ENCODE data around the gene COPG1. TPM values are rescaled to one million over a fixed set of nuclear protein-coding genes. Genes with fewer than 3 reads are reported as not detected.

The COPG1 gene
- total RNA-seq, 1 donor from 2014 or later: 267 TPM

GRCh38 chr3:129320261-129320660 lies 70.9 kb downstream of the COPG1 start:
- H3K9me3 ChIP-seq (ENCODE audit: insufficient read depth, low read depth, low read length): no peaks in the 10 kb centered on the region
- H3K4me3 Mint-ChIP-seq (ENCODE audit: unreplicated experiment): no peak overlapping the region

GRCh38 chr3:129320825-129321487 lies 71.5 kb downstream of the COPG1 start:
- Mint-ChIP-seq H3K9me3 (ENCODE audit: unreplicated experiment) (no peaks in the 10 kb centered on the region), H3K4me3 (ENCODE audit: unreplicated experiment) (no peak overlapping the region), H3K27ac (ENCODE audit: unreplicated experiment) (no peak overlapping the region), H3K36me3 (ENCODE audit: low read depth, unreplicated experiment) (peaks cover 8% of the 10 kb centered on the region), H3K27me3 (ENCODE audit: low read depth, unreplicated experiment) (peaks cover under 1% of the 10 kb centered on the region), H3K4me1 (ENCODE audit: low read depth, unreplicated experiment) (no peaks in the 10 kb centered on the region)
- H3K9ac ChIP-seq (ENCODE audit: low read length): no peak overlapping the region
- H3K4me3 ChIP-seq (ENCODE audit: insufficient read depth, low read depth, low read length): no peak overlapping the region
- H3K27me3 ChIP-seq (ENCODE audit: insufficient read depth, low read length): no peaks in the 10 kb centered on the region
- DNase-seq (ENCODE audit: low read depth) (no peak), FAIRE-seq (peak; percentile 23)
- no peak overlapping the region for H3K27ac ChIP-seq (ENCODE audit: low read depth, low read length)
- peaks cover 5% of the 10 kb centered on the region for H3K4me1 ChIP-seq (ENCODE audit: insufficient read depth, low read length)
- no peaks in the 10 kb centered on the region for H3K79me2 ChIP-seq (ENCODE audit: insufficient read depth, low read length)
- H3K4me2 ChIP-seq (ENCODE audit: low read length): no peak overlapping the region
- H3K9me3 ChIP-seq (ENCODE audit: insufficient read depth, low read depth, low read length): no peaks in the 10 kb centered on the region
- no peak for TF ChIP-seq EZH2 (IDR thresholded peaks at IDR 0.05; ENCODE audit: insufficient read depth, low read length)
- no peak overlapping the region for H2AFZ ChIP-seq (ENCODE audit: low read depth, low read length)
- H3K36me3 ChIP-seq (ENCODE audit: insufficient read depth, low read length): no peaks in the 10 kb centered on the region
- H4K20me1 ChIP-seq (ENCODE audit: insufficient read depth, low read length): peaks cover 6% of the 10 kb centered on the region

More at GRCh38 chr3:129320261-129320660, 70.9 kb downstream of the COPG1 start:
- Histone ChIP-seq H4K20me1 (ENCODE audit: insufficient read depth, low read length) (peaks cover 6% of the 10 kb centered on the region), H3K79me2 (ENCODE audit: insufficient read depth, low read length) (peaks cover 4% of the 10 kb centered on the region), H3K27me3 (ENCODE audit: insufficient read depth, low read length) (no peaks in the 10 kb centered on the region), H3K36me3 (ENCODE audit: insufficient read depth, low read length) (no peaks in the 10 kb centered on the region), H2AFZ (ENCODE audit: low read depth, low read length) (no peak overlapping the region), H3K9ac (ENCODE audit: low read length) (no peak overlapping the region), H3K4me1 (ENCODE audit: insufficient read depth, low read length) (peaks cover 5% of the 10 kb centered on the region), H3K4me2 (ENCODE audit: low read length) (no peak overlapping the region), H3K27ac (ENCODE audit: low read depth, low read length) (no peak overlapping the region), H3K4me3 (ENCODE audit: insufficient read depth, low read depth, low read length) (no peak overlapping the region)
- Mint-ChIP-seq H3K4me1 (ENCODE audit: low read depth, unreplicated experiment) (no peaks in the 10 kb centered on the region), H3K9me3 (ENCODE audit: unreplicated experiment) (no peaks in the 10 kb centered on the region), H3K36me3 (ENCODE audit: low read depth, unreplicated experiment) (peaks cover 8% of the 10 kb centered on the region), H3K27ac (ENCODE audit: unreplicated experiment) (no peak overlapping the region), H3K27me3 (ENCODE audit: low read depth, unreplicated experiment) (no peaks in the 10 kb centered on the region)
- TF ChIP-seq EZH2 (IDR thresholded peaks at IDR 0.05; ENCODE audit: insufficient read depth, low read length): no peak
- TF ChIP-seq, protein P1, sequence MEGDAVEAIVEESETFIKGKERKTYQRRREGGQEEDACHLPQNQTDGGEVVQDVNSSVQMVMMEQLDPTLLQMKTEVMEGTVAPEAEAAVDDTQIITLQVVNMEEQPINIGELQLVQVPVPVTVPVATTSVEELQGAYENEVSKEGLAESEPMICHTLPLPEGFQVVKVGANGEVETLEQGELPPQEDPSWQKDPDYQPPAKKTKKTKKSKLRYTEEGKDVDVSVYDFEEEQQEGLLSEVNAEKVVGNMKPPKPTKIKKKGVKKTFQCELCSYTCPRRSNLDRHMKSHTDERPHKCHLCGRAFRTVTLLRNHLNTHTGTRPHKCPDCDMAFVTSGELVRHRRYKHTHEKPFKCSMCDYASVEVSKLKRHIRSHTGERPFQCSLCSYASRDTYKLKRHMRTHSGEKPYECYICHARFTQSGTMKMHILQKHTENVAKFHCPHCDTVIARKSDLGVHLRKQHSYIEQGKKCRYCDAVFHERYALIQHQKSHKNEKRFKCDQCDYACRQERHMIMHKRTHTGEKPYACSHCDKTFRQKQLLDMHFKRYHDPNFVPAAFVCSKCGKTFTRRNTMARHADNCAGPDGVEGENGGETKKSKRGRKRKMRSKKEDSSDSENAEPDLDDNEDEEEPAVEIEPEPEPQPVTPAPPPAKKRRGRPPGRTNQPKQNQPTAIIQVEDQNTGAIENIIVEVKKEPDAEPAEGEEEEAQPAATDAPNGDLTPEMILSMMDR (IDR thresholded peaks at IDR 0.05; ENCODE audit: insufficient read depth, low read depth, low read length): no peak
- FAIRE-seq (no peak), DNase-seq (ENCODE audit: low read depth) (no peak)

GRCh38 chr3:129321887-129322286 lies 72.5 kb downstream of the COPG1 start:
- no peak overlapping the region for H3K27ac Mint-ChIP-seq (ENCODE audit: unreplicated experiment)
- no peak for DNase-seq (ENCODE audit: low read depth)
- no peak overlapping the region for H3K27ac ChIP-seq (ENCODE audit: low read depth, low read length)
- no peak overlapping the region for H3K4me3 ChIP-seq (ENCODE audit: insufficient read depth, low read depth, low read length)
- no peaks in the 10 kb centered on the region for H3K27me3 ChIP-seq (ENCODE audit: insufficient read depth, low read length)
- FAIRE-seq: no peak
- H3K9me3 ChIP-seq (ENCODE audit: insufficient read depth, low read depth, low read length): no peaks in the 10 kb centered on the region
- no peaks in the 10 kb centered on the region for H3K36me3 ChIP-seq (ENCODE audit: insufficient read depth, low read length)
- H3K4me1 ChIP-seq (ENCODE audit: insufficient read depth, low read length): peaks cover 2% of the 10 kb centered on the region
- H4K20me1 ChIP-seq (ENCODE audit: insufficient read depth, low read length): peaks cover 6% of the 10 kb centered on the region
- H3K36me3 Mint-ChIP-seq (ENCODE audit: low read depth, unreplicated experiment): peaks cover 8% of the 10 kb centered on the region
- H3K9me3 Mint-ChIP-seq (ENCODE audit: unreplicated experiment): no peaks in the 10 kb centered on the region
- no peak overlapping the region for H2AFZ ChIP-seq (ENCODE audit: low read depth, low read length)
- no peak overlapping the region for H3K4me3 Mint-ChIP-seq (ENCODE audit: unreplicated experiment)
- no peak overlapping the region for H3K9ac ChIP-seq (ENCODE audit: low read length)
- no peaks in the 10 kb centered on the region for H3K4me1 Mint-ChIP-seq (ENCODE audit: low read depth, unreplicated experiment)
- H3K27me3 Mint-ChIP-seq (ENCODE audit: low read depth, unreplicated experiment): peaks cover 2% of the 10 kb centered on the region
- no peaks in the 10 kb centered on the region for H3K79me2 ChIP-seq (ENCODE audit: insufficient read depth, low read length)
- H3K4me2 ChIP-seq (ENCODE audit: low read length): no peak overlapping the region
- TF ChIP-seq, protein P1 (IDR thresholded peaks at IDR 0.05; ENCODE audit: insufficient read depth, low read depth, low read length): no peak
- no peak for TF ChIP-seq EZH2 (IDR thresholded peaks at IDR 0.05; ENCODE audit: insufficient read depth, low read length)

Measured in astrocyte (in vitro differentiated cells and primary cell).